ENCODE results near the gene TSHZ3.

DNA sequence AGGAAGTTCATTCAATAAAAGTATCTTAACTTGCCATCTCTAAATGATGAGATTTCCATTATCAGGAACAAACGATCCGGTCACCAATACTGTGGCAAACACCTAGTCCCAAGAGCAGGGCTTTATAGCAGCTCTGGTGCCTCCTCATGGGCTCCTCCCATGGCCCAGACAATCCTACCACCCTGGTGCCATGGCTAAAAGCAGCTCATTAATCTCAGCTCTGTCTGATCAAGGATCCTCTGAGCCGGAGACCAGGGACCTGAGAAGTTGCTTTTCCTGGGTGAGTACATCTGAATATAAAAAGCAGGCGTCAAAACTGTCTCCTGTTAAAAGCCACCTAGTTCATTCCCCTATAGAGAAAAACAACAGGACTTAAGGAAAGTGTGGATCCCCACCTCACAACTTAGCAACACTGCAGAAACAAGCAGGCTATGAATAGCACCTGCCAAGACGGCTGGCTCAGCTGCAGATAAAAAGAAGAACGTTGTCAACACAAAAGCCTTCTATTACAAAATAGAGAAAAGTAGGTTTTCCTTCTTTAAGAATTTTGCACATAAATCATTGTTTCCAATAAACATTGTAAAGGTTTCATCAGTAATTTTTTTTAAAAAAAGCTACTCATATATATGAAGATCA, 30.3 kb downstream of the TSHZ3 start:
- TF ChIP-seq, protein P1, sequence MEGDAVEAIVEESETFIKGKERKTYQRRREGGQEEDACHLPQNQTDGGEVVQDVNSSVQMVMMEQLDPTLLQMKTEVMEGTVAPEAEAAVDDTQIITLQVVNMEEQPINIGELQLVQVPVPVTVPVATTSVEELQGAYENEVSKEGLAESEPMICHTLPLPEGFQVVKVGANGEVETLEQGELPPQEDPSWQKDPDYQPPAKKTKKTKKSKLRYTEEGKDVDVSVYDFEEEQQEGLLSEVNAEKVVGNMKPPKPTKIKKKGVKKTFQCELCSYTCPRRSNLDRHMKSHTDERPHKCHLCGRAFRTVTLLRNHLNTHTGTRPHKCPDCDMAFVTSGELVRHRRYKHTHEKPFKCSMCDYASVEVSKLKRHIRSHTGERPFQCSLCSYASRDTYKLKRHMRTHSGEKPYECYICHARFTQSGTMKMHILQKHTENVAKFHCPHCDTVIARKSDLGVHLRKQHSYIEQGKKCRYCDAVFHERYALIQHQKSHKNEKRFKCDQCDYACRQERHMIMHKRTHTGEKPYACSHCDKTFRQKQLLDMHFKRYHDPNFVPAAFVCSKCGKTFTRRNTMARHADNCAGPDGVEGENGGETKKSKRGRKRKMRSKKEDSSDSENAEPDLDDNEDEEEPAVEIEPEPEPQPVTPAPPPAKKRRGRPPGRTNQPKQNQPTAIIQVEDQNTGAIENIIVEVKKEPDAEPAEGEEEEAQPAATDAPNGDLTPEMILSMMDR (CRISPR knock-in tag; IDR thresholded peaks at IDR 0.05), result no peak
- TF ChIP-seq GABPB1 (CRISPR knock-in tag; IDR thresholded peaks at IDR 0.05) (no peak), TAF15 (IDR thresholded peaks at IDR 0.05; ENCODE audit: low read depth, low read length, poor library complexity, severe bottlenecking) (no peak)
- TF ChIP-seq, protein P2, sequence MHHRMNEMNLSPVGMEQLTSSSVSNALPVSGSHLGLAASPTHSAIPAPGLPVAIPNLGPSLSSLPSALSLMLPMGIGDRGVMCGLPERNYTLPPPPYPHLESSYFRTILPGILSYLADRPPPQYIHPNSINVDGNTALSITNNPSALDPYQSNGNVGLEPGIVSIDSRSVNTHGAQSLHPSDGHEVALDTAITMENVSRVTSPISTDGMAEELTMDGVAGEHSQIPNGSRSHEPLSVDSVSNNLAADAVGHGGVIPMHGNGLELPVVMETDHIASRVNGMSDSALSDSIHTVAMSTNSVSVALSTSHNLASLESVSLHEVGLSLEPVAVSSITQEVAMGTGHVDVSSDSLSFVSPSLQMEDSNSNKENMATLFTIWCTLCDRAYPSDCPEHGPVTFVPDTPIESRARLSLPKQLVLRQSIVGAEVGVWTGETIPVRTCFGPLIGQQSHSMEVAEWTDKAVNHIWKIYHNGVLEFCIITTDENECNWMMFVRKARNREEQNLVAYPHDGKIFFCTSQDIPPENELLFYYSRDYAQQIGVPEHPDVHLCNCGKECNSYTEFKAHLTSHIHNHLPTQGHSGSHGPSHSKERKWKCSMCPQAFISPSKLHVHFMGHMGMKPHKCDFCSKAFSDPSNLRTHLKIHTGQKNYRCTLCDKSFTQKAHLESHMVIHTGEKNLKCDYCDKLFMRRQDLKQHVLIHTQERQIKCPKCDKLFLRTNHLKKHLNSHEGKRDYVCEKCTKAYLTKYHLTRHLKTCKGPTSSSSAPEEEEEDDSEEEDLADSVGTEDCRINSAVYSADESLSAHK (CRISPR knock-in tag; IDR thresholded peaks at IDR 0.05; ENCODE audit: borderline replicate concordance), result no peak

Data from HepG2 (cell line).